ENCODE data around the gene NELFE.

The NELFE gene

DNA sequence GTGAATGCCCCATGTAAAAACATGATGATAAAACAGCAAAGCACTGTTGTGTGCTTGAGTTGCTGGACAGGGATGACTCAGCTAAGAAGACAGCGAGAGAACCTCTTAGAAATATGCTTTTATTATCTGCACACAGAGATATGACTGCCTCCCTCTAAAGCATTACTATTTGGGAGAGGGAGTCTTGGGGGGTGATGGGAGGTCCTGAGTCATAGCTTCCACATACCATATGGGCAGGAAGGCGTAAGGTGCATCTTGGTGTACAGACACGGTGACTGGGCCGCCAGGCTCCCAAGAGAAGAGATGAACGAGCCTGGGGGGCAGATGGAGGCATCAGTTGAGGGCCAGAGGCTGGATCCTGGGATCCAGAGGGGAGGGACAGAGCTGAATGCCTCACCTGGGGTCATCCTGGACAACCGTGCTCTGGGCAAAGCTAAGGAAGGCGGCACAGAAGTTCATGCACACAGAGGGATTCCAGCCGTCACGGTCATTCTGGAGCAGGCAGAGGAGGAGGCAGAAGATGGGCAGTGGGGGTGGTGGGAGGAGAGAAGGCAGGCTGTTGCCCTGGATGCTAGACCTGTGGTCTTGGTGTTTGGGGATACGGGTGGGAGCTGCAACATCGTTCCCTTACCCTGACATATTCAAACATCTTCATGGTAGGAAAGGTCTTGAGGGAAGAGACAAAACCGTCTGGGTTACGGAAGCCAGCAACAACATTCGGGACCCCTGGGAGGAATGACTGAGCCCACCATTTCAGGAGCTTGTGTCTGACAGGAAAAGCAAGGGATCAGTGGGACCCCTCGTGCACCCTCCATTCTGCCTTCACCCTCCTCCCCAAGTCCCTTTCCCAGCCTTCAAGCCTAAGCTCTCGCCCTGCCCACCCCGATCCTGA lies 11.2 kb upstream of the NELFE start:
- no peak for FAIRE-seq
- TF ChIP-seq POU2F2 (IDR thresholded peaks at IDR 0.05; ENCODE audit: low read depth, low read length), result no peak
- TF ChIP-seq POLR2AphosphoS5 (IDR thresholded peaks at IDR 0.05; ENCODE audit: low read depth, low read length), result peak; percentile 26; the same call in 1 of the 2 replicates
- no peak for DNase-seq (ENCODE audit: insufficient read length, low spot score)

DNA sequence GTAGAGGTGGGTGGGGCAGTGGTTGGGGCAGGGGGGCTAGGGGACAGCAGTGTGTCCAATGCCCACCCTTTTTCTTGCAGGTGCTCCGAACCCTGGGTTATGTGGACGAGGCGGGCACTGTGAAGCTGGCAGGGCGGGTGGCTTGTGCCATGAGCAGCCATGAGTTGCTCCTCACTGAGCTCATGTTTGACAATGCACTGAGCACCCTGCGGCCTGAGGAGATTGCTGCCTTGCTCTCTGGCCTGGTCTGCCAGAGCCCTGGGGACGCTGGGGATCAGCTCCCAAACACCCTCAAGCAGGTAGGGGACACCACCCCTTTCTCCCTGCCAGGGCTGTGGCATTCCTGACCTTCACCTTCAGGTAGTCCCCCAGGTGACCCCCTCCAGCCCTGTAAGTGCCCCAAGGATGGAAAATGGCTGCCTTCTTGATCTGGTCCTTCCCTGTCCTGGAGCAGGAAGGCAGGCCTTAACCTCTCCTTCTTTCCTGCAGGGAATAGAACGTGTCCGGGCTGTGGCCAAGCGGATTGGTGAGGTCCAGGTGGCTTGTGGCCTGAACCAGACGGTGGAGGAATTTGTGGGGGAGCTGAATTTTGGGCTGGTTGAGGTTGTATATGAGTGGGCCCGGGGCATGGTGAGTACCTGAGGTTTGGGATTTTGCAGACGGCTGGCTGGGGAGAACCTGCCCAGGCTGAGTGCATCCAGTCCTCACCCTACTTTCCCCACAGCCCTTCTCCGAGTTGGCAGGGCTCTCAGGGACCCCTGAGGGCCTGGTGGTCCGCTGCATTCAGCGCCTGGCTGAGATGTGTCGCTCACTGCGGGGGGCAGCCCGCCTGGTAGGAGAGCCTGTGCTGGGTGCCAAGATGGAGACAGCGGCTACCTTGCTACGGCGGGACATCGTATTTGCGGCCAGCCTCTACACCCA lies 10.3 kb upstream of the NELFE start:
- DNase-seq (ENCODE audit: insufficient read length, low spot score), result no peak
- TF ChIP-seq SPI1 (IDR thresholded peaks at IDR 0.05; ENCODE audit: low read depth, low read length), result no peak
- no peak for TF ChIP-seq PAX5 (IDR thresholded peaks at IDR 0.05; ENCODE audit: insufficient read depth, low read length, severe bottlenecking)
- no peak for TF ChIP-seq TAF1 (IDR thresholded peaks at IDR 0.05; ENCODE audit: low read depth, low read length)
- no peak for TF ChIP-seq POLR2AphosphoS5 (IDR thresholded peaks at IDR 0.05; ENCODE audit: low read depth, low read length)
- no peak for TF ChIP-seq POLR2A (IDR thresholded peaks at IDR 0.05; ENCODE audit: low read depth, low read length)
- TF ChIP-seq POU2F2 (IDR thresholded peaks at IDR 0.05; ENCODE audit: low read depth, low read length), result no peak
- no peak for FAIRE-seq

- FAIRE-seq, result no peak
- no peak for TF ChIP-seq TAF1 (IDR thresholded peaks at IDR 0.05; ENCODE audit: low read depth, low read length)
- TF ChIP-seq POLR2A (IDR thresholded peaks at IDR 0.05; ENCODE audit: low read depth, low read length), result no peak
- TF ChIP-seq SPI1 (IDR thresholded peaks at IDR 0.05; ENCODE audit: low read depth, low read length), result no peak
- no peak for TF ChIP-seq POU2F2 (IDR thresholded peaks at IDR 0.05; ENCODE audit: low read depth, low read length)
- no peak for TF ChIP-seq PAX5 (IDR thresholded peaks at IDR 0.05; ENCODE audit: insufficient read depth, low read length, severe bottlenecking)
- no peak for TF ChIP-seq POLR2AphosphoS5 (IDR thresholded peaks at IDR 0.05; ENCODE audit: low read depth, low read length)
Measured at GRCh38 chr6:31968326-31968725, 9.6 kb upstream of the NELFE start.

DNA sequence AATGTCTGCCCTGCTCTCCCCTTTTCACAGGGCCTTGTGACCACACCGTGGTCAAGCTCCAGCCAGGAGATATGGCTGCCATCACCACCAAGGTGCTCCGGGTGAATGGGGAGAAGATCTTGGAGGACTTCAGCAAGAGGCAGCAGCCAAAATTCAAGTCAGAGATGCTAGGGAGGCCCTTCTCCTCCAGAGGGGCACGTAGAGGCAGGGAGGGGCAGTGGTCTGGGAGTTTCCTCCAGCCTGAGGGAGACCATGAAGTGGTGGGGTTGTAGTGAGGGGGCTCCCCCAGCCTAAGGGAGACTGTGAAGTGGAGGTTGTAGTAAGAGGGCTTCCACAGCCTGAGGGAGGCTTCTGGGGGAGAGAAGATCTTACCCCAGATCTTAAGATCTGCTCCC lies 9.2 kb upstream of the NELFE start:
- no peak for DNase-seq (ENCODE audit: insufficient read length, low spot score)
- no peak for FAIRE-seq
- no peak for TF ChIP-seq PAX5 (IDR thresholded peaks at IDR 0.05; ENCODE audit: insufficient read depth, low read length, severe bottlenecking)
- no peak for TF ChIP-seq SPI1 (IDR thresholded peaks at IDR 0.05; ENCODE audit: low read depth, low read length)
- TF ChIP-seq POU2F2 (IDR thresholded peaks at IDR 0.05; ENCODE audit: low read depth, low read length), result no peak
- no peak for TF ChIP-seq TAF1 (IDR thresholded peaks at IDR 0.05; ENCODE audit: low read depth, low read length)
- TF ChIP-seq POLR2A (IDR thresholded peaks at IDR 0.05; ENCODE audit: low read depth, low read length), result no peak
- no peak for TF ChIP-seq POLR2AphosphoS5 (IDR thresholded peaks at IDR 0.05; ENCODE audit: low read depth, low read length)

More at GRCh38 chr6:31968326-31968725, 9.6 kb upstream of the NELFE start:
- no peak for DNase-seq (ENCODE audit: insufficient read length, low spot score)

GRCh38 chr6:31966997-31967925 lies 8.5 kb upstream of the NELFE start:
- FAIRE-seq (no peak), DNase-seq (ENCODE audit: insufficient read length, low spot score) (no peak)
- TF ChIP-seq TAF1 (IDR thresholded peaks at IDR 0.05; ENCODE audit: low read depth, low read length), result no peak
- no peak for TF ChIP-seq POU2F2 (IDR thresholded peaks at IDR 0.05; ENCODE audit: low read depth, low read length)

- FAIRE-seq, result no peak
Measured at GRCh38 chr6:31966506-31966905, 7.7 kb upstream of the NELFE start.

DNA sequence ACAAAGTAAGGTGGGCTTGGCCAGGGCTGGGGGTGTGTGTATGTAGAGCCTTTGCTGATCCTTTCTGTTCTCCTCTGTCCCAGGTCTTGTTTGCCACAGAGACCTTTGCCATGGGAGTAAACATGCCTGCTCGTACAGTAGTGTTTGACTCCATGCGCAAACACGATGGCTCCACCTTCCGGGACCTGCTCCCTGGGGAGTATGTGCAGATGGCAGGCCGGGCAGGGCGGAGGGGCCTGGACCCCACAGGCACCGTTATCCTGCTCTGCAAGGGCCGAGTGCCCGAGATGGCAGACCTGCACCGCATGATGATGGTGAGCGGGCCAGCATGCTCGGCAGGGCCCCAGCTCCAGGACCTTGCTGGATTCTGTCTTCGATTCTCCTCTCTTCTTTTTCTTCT lies 6.9 kb upstream of the NELFE start:
- TF ChIP-seq TAF1 (IDR thresholded peaks at IDR 0.05; ENCODE audit: low read depth, low read length), result no peak
- no peak for TF ChIP-seq POLR2A (IDR thresholded peaks at IDR 0.05; ENCODE audit: low read depth, low read length)
- no peak for TF ChIP-seq POLR2AphosphoS5 (IDR thresholded peaks at IDR 0.05; ENCODE audit: low read depth, low read length)
- TF ChIP-seq POU2F2 (IDR thresholded peaks at IDR 0.05; ENCODE audit: low read depth, low read length), result no peak
- no peak for TF ChIP-seq PAX5 (IDR thresholded peaks at IDR 0.05; ENCODE audit: insufficient read depth, low read length, severe bottlenecking)
- no peak for FAIRE-seq
- DNase-seq (ENCODE audit: insufficient read length, low spot score), result no peak

More at GRCh38 chr6:31966506-31966905, 7.7 kb upstream of the NELFE start:
- no peak for TF ChIP-seq TAF1 (IDR thresholded peaks at IDR 0.05; ENCODE audit: low read depth, low read length)
- no peak for TF ChIP-seq POU2F2 (IDR thresholded peaks at IDR 0.05; ENCODE audit: low read depth, low read length)
- no peak for TF ChIP-seq SPI1 (IDR thresholded peaks at IDR 0.05; ENCODE audit: low read depth, low read length)
- TF ChIP-seq PAX5 (IDR thresholded peaks at IDR 0.05; ENCODE audit: insufficient read depth, low read length, severe bottlenecking), result no peak
- no peak for TF ChIP-seq POLR2A (IDR thresholded peaks at IDR 0.05; ENCODE audit: low read depth, low read length)
- no peak for TF ChIP-seq POLR2AphosphoS5 (IDR thresholded peaks at IDR 0.05; ENCODE audit: low read depth, low read length)
- no peak for DNase-seq (ENCODE audit: insufficient read length, low spot score)

GRCh38 chr6:31963921-31964320 lies 5.2 kb upstream of the NELFE start:
- FAIRE-seq (no peak), DNase-seq (ENCODE audit: insufficient read length, low spot score) (no peak)
- TF ChIP-seq TAF1 (IDR thresholded peaks at IDR 0.05; ENCODE audit: low read depth, low read length), result no peak
- no peak for TF ChIP-seq POU2F2 (IDR thresholded peaks at IDR 0.05; ENCODE audit: low read depth, low read length)
- no peak for TF ChIP-seq SPI1 (IDR thresholded peaks at IDR 0.05; ENCODE audit: low read depth, low read length)
- no peak for TF ChIP-seq POLR2A (IDR thresholded peaks at IDR 0.05; ENCODE audit: low read depth, low read length)
- TF ChIP-seq POLR2AphosphoS5 (IDR thresholded peaks at IDR 0.05; ENCODE audit: low read depth, low read length), result no peak
- no peak for TF ChIP-seq PAX5 (IDR thresholded peaks at IDR 0.05; ENCODE audit: insufficient read depth, low read length, severe bottlenecking)

Measured in GM12891 (cell line).